ENCODE data around the gene G3BP1.
"Not testable (repeated sequence)": the region's sequence is repeated elsewhere in the genome, so short reads cannot be mapped to it uniquely, and the experiment has no call there.

DNA sequence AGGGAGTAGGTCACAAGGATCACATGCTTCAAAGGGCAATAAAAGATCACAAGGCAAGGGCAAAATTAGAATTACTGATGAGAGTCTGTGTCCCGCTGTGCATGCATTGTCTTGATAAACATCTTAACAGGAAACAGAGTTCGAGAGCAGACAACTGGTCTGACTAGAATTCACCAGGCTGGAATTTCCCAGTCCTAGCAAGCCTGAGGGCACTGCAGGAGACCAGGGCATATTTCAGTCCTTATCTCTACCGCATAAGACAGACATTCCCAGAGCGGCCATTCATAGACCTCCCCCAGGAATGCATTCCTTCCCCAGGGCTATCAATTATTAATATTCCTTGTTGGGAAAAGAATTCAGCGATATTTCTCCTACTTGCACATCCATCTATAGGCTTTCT lies 42.2 kb upstream of the G3BP1 start:
- not testable (repeated sequence) for TF ChIP-seq SMC3 (conservative IDR thresholded peaks at IDR 0.05; ENCODE audit: poor library complexity); CTCF (IDR thresholded peaks at IDR 0.05; ENCODE audit: poor library complexity, severe bottlenecking)

Measured in neural cell (in vitro differentiated cells).